HTERT RPE-1 (cell line): ENCODE data around the gene LYPD6.
"Not testable (repeated sequence)": the region's sequence is repeated elsewhere in the genome, so short reads cannot be mapped to it uniquely, and the experiment has no call there.

Experiments
- in situ Hi-C: fragments of 300-500 bp; cut with MboI; formaldehyde crosslinking; loops from 4 replicates; pipeline ENCODE4 v1.14.3; 2020; ENCODE audit warnings: low sequenced_read_pairs

The LYPD6 gene, protein sequence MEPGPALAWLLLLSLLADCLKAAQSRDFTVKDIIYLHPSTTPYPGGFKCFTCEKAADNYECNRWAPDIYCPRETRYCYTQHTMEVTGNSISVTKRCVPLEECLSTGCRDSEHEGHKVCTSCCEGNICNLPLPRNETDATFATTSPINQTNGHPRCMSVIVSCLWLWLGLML

DNA sequence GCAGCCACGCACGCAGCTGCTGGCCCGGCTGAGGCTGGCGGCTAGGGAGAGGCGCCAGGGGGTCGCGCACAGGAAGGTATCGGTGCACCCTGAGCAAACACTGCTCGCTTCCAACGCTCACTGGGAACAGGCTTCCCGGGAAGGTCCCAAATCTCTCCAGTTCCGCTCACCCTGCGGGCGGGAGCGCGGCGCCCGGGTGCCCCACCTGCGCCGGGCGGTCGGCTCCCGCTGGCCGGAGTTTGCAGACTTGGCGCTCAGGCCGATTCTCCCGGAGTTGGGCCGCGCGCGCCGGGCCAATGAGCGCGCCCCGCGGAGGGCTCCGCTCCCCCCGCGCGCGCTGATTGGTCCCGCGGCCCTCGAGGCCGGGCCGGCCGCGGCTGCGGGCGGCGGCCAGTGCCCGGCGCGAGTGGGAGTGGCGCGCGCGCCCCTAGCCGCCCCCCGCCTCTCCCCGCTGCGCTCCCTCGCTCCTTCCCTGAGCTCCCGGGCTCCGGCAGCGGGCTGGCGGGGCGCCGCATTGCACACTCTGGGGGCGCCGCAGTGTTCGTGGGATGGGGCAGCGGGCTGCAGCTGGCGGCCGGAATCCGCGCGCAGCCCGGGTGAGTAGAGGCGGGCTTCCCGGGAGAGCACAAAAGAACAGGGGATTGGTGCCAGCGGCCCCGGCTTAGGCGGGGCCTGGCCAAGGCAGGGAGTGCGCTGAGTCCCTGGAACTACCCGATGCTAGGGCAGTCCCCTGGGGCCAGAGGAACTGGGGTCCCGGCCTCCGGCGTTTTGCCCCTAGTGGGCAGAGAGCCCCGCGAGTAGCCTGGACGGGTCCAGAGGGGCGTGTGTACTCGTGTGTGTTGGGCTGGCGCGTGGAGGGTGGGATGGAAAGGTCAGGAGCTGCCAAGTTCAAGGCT lies at the start of gene LYPD6:
Gene LYPD6, plus strand, starts transcription at position 461 of the 896 bp plus-strand sequence. CDS start 107,122 bp downstream, outside the sequence.
- in situ Hi-C loops = no loop called here

- in situ Hi-C loops = no loop called here
These were observed 48.9 kb upstream of the LYPD6 start for GRCh38 chr2:149281441-149281840.

DNA sequence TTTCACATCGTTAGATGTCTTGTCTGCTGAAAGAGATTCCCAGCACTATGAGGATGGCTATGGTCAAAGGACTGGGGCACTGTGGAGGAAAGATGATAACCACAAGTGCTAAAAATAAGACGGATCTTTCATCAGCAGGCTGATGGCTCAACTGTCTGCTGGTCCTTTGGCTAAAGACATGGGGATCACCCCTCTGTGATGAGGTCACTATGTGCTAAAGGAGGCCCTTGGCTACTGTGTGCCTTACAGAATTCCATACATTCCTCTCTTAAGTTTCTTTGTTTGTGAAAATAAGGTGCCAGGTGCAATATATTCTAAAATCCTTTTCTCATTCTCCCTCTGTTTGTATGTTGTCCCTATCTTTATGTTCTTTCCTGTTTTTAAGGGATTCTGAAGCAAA lies 39.7 kb upstream of the LYPD6 start:
- in situ Hi-C loops = no loop called here

DNA sequence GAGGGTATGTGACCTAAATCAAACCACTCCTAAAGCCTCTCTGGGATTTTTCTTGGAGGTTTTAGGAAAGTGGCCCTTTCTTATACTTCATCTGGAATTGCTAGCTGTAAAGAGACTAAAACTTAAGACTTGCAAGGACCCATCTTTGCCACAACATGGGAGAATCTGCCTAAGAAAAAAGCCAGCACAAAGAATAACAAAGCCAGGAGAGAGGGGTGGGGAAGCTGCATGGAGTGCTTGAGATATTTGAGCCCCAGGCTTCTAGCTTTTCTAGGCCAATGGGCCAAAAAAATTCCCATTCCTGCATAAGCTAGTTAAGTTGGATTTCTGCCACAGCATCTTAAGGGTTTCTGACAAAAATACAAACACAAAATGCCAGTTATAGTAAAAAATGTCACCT lies 38.5 kb upstream of the LYPD6 start:
- in situ Hi-C loops = no loop called here

GRCh38 chr2:149296031-149296430 lies 34.4 kb upstream of the LYPD6 start:
- in situ Hi-C loops = no loop called here

- in situ Hi-C loops = no loop called here
These were observed 23.4 kb upstream of the LYPD6 start for GRCh38 chr2:149307014-149307413.

DNA sequence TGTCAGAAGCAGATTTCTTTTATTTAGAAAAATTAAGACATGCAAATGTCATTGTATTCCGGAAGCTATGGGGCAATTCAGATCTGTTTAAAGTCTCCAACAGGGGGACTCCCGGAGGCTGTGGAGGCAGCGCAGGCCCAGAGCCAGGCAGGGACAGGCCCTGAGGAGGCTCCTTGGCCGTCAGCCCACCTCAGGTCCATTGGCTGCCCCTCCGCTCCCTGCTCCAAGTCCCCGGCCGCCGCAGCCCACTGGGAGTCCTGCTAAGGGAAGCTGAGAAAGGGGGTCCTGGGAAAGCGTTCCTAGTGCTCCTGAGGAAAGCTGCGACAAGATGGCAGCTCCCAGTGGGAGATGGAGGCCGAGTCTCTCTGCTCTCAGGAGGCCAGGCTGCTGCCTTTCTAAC lies 20.0 kb upstream of the LYPD6 start:
- in situ Hi-C loops = no loop called here

DNA sequence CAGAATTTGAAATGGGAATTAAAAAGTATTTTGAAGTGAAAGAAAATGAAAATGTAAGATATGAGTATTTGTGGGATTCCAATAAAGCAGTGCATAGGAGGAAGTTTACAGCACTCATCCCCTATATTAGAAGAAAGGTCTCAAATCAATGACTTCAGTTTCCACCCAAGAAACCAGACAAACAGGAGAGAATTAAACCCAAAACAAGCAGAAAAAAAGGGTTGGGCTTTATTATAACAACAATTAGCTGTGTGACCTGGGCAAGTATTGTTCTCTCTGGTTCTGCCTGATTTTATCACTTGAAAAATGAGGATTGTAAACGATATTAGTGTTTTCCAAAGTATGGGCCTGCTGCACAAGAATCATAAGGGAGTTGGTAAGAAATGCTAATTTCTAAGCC lies 18.3 kb upstream of the LYPD6 start:
- in situ Hi-C loops = no loop called here

DNA sequence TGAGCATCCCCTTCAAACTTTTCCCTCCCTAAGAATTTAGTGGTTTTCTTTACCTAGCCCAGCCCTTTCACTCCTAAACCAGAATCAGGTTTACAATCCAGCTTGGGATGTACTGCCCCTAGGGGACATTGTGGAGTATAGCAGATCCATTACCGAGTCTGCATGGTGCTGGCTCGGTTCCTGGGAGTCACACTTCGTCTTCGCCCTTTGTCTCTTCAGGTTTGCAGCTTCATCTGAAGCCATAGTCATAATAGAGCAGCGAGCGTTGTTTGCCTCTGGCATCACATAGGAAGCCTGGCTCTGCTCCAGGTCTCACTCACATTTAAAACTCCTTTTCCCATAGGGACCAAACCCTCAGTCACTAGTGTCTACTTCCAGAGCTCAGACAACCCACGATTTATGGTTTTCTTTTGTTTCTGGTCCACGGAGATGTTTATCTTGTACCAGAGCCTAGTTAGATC lies 16.8 kb upstream of the LYPD6 start:
- in situ Hi-C loops = no loop called here

- in situ Hi-C loops = no loop called here
These were observed 15.7 kb upstream of the LYPD6 start for GRCh38 chr2:149314687-149315086.

DNA sequence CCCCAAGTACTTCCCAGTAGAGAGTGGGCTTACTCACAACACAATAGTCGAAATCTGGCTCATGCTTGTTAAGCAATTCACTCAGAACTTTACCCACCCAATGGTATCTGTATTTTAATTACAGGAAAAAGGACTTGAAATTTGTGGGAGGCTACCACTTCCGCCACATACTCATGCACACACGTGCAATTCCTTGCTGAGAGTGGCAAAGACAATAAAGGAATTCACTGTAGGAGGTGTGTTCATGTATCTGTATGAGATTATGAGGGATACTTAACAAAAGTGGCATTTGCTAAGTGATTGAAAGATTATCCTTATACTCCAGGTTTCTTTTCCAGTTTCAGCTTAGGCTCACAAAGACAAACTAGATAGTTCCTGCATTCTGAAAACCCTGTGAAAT lies 14.9 kb upstream of the LYPD6 start:
- in situ Hi-C loops = no loop called here

DNA sequence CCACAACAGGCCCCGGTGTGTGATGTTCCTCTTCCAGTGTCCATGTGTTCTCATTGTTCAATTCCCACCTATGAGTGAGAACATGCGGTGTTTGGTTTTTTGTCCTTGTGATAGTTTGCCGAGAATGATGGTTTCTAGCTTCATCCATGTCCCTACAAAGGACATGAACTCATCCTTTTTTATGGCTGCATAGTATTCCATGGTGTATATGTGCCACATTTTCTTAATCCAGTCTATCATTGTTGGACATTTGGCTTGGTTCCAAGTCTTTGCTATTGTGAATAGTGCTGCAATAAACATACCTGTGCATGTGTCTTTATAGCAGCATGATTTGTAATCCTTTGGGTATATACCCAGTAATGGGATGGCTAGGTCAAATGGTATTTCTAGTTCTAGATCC lies 11.8 kb upstream of the LYPD6 start:
- in situ Hi-C loops = not testable (repeated sequence)

DNA sequence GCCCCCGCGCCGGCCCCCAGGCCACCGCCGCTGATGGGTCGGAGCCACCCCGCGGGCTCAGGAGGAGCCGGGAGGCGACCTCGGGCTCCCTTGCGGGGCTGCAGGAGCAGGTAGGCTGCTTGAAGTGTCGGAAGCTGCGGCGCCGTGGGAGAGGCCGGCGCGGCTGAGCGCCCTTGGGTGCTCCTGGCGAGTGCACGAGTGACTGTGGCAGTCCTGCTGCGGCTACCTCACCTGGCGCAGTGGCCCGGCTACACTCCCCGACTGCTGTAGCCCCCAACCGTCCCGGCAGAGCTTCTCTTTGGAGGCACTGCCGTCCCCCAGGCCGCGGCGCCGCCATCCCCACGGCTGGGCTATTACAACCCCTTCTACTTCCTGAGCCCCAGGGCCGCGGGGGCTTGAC lies 10.0 kb upstream of the LYPD6 start:
- in situ Hi-C loops = no loop called here

DNA sequence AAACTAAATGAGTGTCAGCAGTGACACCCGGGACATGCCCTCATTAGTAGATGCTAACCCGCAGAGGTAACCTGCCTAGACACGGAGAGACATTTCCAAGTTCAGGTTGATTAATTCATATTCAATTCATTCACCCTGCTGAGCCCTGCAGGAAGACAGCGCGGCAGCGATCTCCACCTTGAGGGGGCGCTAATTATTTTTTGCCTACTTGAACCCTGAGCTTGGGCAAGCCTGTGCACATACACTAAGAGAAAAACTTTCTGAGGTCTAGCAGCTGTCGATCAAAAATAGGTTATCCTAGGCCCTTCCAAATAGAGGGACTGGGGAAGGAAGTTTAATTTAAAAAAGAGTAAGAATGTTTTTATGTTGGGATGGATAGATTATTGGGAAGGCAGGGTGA lies 1.3 kb upstream of the LYPD6 start:
- in situ Hi-C loops = no loop called here

DNA sequence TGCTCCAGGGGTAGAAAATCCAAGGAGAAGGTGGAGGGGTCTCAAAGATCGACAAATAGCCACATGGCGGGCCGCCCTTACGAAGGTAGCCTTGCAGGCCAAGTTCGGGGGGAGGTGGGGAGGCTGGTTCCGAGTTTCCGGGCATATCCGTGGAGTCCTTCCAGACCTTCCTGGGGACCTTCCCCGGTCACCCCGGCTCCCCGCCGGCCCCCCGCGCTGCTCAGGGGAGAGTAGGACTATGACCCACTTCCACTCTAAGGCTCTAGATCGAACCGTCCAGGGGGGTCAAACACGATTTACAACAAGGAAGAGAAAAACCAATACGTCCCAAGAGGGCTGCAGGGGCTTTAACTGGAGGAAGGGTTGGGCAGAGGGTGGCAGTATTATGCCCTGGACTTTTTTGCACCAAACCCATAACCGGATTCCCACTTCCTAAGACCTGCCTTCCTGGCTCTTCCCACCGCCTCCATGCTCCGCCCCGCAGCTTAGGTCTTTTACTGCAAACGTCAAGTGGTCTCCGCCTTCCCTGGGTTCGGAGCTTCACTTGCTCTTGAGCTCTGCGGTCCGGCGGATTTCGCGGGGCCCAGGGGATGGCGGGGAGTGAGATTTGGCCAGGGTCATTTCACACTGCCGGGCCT lies 779 bp upstream of the LYPD6 start:
- in situ Hi-C loops = no loop called here

GRCh38 chr2:149331023-149331400 lies 625 bp downstream of the LYPD6 start:
- in situ Hi-C loops = no loop called here

GRCh38 chr2:149332364-149332763 lies 2.0 kb downstream of the LYPD6 start:
- in situ Hi-C loops = no loop called here

DNA sequence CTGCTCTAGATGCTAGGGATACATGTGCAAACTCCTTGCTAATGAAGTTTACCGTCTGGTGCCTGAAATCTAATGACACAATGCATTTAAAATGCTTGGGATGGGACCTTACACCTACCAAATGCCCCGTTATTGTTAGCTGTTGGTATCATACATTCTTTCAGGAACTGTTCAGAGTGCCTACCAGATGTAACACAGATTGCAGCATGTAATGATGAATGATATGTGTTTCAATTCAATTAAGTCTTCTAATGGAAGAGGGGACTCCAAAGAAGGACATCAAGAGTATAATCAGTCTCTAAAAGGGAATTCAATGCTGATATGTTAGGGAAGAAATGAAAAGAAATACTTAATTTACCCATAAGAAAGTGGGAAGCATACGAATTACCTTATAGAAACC lies 3.2 kb downstream of the LYPD6 start:
- in situ Hi-C loops = no loop called here

DNA sequence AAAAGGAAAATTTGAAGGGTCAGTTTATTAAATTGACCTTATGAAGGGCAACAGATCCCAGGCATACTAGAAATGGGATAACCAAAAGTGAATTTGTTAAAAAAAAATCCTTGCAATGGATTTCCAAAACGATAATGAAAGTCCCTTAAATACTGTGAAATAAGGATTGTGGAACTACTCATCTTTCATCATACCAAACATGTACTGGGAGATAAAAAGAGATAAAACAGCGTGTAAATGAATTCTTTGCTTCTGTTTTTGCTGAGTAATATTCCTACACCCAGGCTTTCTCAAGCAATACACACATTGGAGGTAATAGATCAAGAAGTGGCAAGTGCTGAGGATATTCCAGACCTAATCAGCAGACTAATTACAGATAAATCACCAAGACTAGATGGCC lies 3.8 kb downstream of the LYPD6 start:
- in situ Hi-C loops = no loop called here

DNA sequence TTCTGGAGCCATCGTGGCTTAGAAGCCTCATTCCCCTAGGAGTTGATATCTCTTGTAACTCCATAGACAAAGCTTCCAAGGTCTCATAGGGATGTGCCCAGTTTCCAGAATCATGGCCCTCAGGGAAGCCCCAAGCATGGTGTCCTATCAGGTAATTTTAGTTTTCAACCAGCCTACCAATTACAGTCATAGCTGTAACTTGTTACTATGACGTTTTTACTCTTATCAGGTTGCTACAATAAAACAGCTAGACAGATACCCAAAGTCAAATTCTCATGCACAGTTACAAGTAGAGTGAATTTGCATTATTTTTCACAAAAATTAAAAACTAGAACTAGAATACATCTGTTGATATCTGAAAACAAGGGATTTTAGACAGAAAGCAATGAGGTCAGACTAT lies 8.9 kb downstream of the LYPD6 start:
- in situ Hi-C loops = no loop called here

DNA sequence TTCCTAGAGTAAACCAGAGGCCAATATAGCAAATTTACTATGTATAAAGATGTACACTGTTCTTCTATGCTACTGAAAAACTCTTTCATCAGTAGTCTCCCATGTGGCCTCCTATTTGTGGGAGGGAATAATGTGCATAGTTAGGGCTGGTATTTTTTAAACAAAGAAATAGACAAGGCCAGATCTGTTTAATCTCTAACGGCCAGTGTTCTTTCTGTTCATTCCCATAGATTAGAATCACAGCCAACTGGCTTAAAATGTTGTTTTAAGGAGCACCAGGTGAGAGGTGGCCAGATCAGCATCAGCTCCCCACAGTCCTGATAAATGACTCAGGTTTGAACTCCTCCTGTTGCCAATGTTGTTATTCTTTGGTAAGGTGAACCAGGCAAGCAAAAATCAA lies 12.1 kb downstream of the LYPD6 start:
- in situ Hi-C loops = no loop called here

- in situ Hi-C loops = no loop called here
These were observed 13.7 kb downstream of the LYPD6 start for GRCh38 chr2:149344105-149344504.
